SKM-1 (cell line): ENCODE measurements around the gene MATN1.

ENCODE experiments used
- DNase-seq: peaks from one replicate; lab custom pipeline; 2025; ENCODE audit not compliant: unreplicated experiment; lab: John Stamatoyannopoulos, UW

MATN1 gene

DNA sequence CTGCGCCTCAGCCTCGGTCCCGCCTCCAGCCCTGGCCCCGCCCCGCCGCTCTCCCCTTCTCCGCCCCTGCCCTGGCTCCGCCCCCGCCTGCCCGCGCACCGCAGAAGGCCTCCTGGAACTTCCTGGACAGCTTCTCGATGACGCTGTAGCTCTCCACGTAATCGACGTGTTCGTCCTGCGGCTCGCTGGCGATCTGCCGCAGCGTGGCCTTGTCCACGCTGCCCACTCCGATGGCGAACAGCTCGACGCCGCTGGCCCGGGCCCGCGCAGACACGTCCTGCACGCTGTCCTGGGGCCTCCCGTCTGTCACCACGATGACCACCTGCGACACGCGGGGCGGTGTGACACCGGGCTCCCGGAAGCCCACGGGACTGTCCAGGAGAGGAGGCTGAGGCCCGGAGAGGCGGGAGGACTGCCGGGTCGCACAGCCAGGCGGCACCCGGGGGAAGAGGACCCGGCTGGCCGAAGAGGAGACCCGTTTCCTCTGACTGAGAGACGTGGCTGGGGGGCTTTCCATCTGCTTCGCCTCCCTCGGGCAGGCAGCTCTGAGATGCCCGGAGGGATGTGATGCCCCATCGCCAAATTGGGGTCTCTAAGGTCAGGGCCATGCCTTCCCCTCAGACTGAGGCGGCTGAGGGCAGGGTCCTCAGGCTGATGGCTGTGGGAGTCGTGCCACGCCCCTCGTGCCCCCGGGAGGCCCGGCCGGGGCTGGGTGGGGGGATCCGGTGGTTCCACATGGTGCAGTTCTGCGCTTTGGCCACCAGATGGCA, 4.6 kb downstream of the MATN1 start:
- peak; percentile 96 for DNase-seq

DNA sequence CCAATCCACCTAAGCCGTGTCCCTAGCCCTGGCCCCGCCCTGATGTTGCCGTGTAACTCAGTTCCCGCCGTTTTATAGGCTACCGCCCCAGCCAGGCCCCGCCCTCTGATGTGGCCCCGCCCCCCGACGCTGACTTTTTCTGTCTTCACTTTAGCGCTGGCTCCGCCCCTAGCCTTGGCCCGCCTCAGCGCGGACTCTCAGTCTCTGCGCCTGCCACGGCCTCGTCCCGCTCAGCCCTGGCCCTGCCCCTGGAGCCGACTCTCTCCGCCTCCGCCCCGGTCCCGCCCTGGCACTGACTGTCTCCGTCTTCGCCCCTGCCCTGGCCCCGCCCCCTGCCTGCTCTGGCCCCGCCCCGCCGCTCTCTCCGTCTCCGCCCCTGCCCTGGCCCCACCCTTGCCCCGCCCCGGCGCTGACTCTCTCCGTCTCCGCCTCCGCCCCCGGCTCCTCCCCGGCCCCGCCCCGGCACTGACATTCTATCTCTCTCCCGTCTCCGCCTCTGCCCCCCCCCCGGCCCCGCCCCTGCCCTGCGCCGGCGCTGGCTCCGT, 5.2 kb downstream of the MATN1 start:
- DNase-seq: peak; percentile 96

DNA sequence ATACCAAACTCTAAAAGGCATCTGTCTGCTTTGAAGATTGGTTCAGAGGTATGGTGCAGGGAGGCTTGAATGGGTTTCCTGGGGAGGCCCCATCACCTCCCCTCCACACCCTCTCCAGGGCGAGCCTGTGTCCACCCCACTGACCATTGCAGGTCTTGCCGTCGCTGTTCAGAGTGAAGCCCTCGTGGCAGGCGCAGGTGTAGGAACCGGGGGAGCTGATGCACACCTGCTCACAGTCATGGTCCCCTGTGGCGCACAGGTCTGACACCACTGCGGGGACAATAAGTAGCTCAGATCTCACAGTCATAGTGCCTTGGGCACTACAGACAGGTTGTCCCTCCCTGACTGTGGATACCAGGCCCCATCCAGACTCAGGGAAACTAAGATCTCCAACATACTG, 6.7 kb downstream of the MATN1 start:
- DNase-seq: no peak

DNA sequence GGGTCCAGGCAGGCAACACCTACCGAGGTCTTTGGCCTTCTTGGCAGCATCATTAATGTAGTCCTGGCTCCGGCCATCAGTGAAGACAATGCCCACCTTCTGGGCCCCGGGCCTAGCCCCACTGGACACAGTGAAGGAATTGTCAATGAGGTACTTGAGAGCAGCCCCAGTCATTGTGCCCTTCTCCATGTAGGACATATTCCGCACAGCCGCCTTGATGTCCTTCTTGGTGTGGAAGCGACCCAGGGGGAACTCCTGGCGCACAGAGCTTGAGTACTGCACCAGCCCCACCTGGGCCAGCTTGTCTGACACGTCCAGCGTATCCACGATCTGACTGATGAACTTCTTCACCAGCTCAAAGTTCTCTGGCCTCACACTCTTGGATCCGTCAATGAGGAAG, 7.5 kb downstream of the MATN1 start:
- DNase-seq: no peak

DNA sequence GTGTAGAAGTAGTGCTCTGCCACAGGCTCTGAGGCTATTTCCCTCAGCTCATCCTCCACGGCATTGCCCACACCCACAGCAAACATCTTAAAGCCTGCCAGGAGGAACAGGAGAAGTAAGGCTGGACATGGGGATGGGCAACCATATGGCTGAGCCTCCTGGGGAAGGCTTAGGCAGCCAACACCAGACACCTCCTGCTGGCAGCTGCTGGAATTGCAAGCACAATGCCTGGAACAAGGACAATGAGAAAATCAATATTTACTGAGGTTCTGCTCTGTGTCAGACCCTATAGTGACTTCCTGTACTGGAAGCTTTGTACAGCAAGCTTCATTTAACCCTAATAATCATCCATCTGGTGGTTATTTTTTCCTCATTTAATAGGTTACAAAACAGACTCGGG, 8.2 kb downstream of the MATN1 start:
- no peak for DNase-seq

DNA sequence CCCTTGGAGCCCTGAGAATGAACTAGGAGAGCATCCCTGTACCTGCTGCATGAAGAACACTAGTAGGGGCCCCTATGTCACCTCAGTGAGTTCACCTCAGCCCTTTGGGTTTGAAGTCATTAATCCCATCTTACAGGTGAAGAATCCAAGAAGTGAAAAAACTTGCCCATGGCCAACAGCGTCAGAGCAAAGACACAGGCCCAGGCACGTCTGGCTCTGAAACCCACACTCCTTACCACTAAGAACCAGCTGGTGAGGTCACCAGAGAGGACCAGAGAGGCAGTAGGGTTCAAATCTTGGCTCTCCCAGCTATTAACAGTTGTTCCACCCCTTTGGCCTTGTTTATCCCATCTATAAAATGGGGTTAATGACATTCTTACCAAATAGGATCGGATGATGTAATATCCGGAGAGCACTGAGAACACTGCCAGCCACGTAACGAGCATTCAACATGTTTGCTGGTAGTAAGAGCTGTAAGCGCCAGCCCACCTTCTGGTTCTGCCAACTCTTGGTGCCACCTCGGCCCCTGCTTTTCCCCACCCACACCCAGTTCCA, 8.8 kb downstream of the MATN1 start:
- no peak for DNase-seq

DNA sequence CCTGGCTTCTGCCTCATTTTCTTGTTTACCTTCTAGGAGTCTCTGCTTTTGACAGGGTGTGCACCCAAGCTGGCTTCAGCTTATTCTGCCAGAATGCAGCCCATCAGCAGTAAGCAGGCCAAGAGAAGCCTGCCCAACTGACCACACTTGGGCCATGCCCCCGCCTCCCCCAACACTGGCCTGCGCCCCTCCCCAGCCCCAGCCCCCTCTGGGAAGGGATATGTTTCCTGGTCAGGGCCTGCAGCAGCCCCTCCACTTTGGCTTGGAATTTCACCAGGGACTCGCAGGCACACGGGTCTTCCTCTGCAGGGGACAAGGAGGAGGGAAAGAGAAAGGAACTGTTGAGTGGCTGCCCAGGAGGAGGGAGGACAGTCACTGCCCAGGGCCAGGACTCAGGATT, 9.4 kb downstream of the MATN1 start:
- DNase-seq: no peak

DNA sequence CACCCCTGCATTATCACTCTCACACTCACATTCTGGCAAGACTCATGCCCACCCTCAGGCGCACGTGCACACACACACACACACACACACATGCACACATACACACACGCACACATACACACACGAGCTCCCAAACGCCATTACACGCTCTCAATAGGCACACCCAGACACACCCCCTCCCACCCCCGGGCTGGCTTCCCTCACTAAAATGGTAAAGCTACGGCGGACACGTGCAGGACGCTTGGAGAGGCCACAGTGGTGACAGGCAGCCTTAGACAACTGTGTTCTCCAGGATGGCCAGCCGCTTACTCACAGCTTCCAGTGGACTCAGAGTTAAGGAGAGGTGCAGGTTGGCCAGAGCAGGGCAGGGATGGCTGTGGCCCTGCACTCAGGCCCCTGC, 10.1 kb downstream of the MATN1 start:
- no peak for DNase-seq

DNA sequence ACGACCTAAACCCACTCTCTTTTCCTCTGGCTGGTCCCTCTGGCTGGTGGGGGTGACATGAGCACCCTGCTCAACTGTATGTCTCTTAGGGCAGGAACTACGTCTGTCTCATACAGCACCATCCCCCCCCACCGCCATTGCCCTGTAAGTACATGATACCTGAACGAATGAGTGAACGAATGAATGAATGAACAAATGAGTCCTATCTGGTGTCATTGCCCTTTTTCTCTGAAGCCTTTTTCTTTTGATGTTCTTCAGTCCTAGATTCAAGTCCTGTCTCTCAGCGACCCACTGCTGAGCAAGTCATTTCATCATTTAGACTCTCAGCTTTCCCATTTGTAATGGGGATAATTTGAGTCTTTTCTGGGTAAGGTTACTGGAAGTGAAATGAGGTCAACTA, 10.8 kb downstream of the MATN1 start:
- DNase-seq: no peak

DNA sequence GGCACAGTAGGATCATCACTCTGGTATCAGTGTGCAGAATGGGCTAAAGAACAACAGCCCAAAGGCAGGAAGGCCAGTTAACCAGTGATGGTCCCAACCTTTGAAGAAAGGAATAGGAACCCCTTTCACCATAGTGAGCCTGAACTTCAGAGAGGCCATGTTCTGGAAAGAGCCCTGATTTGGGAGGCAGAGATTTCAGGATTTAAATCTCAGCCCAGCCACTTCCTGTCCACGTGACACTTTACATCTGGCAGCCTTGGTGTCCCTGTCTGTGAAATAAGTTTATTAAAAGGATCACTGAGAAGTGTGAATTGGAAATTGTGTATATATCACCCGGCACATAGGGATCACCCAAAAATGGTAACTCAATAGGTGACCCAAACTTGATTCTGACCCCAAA, 13.0 kb downstream of the MATN1 start:
- no peak for DNase-seq

DNA sequence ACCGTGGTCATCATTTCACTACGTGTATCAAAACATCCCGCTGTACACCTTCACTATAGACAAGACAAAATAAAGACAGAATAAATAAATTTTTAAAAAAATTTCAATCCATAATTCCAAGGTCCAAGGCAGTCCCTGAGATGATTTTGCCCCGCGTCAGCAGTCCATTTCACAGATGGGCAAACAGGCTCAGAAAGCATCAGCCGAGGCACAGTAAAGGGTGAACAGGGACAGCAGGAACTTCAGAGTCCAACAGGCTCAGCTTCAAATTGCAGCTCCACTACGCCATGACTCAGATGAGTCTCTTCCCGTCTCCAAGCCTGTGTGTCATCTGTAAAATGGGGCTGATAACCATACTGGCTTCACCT, 15.0 kb downstream of the MATN1 start:
- no peak for DNase-seq

DNA sequence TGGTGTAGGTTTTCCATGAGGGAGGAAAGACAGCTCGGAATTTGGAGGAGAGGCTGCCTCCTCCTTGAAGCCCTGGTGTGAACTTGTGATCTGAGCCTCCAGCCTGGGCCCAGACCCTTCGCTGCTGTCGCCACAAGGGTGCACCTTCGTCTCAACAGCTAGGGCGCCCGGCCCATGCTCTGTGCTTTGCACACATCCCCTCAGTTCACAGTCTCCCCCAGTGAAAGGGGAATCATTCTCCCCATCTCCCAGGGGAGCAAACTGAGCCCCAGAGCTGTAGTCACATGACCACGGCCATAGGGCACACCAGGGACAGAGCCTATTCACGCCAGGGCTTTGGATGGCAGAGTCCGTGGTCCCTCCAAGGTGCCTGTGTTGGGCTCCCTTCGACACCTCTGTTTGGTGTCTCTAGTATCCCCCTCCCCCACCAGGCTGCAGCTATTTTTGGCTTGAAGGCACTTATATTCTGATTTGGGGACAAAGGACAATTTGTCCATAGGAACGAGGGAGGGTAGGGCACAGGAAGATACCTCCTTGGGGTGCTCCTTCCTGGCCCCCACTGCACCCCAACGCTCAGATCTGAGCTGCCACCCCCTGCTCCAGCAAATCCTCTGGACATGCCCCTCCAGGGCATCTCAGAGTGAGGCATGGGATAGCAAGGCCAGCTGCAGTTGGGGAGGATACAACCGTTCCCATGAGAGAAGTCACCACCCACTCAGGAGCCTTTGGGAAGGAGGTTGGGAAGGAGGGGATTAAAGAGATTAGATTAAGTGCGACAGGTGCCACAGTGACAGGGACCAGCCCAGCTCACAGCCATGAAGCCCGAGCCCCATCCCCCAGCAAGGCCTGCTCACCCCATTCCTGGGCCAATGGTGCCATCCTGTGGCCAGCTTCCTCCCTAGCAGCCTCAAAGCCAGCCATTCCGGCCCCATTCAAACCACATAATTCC, 15.7 kb downstream of the MATN1 start:
- DNase-seq: no peak

DNA sequence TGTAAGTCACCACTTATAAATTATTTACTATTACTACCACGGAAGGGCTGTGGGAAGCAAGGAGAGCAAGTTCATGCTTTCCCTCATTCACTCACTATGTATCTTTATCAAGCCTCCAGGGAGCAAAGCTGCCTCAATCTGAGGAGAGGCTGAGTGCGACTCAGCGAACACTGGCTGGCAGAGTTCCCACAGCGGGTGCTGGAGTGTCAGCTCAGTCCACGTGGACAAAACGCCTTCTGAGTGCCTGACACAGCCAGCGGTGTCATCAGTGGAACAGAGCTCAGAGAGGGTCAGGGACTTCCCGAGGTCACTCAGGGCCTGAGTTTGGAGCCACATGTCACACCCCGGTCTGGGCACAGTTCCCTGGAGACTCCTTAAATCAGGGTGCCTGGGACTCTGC, 16.9 kb downstream of the MATN1 start:
- no peak for DNase-seq

DNA sequence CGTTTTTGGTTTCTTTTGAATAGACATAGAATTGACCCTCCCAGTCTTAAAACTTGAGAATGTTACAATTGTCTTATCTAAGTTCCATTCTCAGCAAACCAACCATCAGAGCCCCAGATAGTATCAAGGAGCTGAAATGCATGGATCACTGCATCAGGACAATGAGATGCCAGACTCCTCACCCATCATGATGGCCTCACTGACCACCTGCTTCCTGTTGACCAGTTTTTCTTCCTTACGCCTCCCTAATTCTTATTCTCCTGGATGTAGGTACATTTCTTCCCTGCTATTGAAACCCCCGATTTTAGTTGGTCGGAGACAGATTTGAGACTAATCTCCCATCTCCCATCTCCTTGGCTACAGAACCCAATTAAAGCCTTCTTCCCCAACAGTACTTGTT, 17.7 kb downstream of the MATN1 start:
- DNase-seq: no peak

DNA sequence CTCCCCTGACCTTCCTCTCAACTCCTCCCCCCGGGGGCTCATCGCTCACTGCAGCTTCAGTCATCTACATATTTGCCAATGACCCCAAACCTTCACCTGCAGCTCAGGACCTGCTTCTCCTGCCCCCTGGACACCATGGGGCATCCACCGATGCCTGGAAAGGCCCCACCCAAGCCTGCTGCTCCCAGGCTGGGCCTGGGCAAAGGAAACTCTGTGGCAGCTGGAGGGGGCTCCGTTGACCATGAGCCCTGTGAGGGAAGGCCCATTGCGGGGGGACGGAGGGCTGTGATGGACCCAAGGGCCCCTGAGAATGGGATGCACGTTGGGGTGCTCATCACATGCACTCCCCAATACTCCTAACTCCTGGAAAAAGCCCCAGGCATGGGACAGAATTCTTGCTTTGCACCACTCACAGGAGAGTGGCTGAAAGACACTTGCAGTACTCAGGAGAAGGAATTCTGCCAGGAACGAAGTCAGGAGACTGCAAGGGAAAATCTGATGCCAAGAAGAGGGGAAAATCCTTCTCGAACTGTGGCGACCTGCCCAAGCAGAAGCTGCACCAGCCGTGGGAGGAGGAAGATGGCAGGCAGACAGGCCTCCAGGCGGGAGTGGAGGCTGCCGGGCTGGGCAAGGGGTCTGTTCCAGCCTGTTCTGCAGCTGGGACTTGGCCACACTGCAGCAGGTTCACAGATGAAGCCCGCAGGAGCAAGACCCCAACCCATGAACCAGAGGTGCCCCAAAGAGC, 18.4 kb downstream of the MATN1 start:
- no peak for DNase-seq

DNA sequence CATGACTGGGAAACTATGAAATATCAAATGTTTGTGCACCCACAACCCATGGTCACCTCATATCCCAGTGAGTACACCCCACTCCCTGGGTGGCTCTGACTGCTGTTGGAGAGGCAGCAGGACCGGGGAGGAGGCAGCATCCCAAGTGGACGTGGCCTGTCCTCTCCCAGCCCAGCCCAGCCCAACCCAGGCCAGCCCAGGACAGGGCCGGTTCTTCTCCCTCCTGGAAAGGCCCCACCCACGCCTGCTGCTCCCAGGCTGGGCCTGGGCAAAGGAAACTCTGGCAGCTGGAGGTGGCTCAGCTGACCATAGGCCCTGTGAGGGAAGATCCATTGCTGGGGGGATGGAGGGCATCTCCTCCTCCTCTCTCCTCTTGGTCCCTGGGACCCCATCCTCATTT, 19.1 kb downstream of the MATN1 start:
- no peak for DNase-seq

DNA sequence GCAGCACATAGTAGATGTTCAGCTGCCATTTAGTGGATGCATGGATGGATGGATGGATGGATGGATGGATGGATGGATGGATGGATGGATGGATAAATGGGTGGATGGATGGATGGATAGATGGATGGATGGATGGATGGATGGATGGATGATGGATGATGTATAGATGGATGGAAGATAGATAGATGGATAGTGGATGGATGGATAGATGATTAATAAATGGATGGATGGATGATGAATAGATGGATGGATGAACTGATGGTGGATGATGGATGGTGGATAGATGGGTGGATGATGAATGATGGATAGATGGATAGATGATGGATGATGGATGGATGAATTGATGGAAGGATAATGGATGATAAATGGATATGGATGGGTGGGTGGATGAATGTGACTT, 20.6 kb downstream of the MATN1 start:
- no peak for DNase-seq

DNA sequence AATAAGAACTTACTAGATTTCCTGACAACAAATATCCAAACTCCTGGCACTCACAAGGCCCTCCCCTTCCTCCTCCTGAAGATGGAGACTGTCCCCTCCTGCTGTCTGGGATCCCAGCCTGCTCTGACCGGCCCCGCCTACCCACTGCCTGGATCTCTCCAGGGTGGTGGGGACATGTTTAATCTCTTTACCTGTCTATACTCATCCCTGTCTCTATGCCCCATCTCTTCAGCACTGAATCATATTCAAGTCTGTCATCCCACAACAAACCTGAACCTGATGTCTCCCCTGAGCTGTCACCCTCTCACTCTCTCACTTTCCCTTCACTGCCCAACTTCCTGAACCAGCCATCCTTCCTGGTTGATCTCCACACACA, 22.1 kb downstream of the MATN1 start:
- no peak for DNase-seq

DNA sequence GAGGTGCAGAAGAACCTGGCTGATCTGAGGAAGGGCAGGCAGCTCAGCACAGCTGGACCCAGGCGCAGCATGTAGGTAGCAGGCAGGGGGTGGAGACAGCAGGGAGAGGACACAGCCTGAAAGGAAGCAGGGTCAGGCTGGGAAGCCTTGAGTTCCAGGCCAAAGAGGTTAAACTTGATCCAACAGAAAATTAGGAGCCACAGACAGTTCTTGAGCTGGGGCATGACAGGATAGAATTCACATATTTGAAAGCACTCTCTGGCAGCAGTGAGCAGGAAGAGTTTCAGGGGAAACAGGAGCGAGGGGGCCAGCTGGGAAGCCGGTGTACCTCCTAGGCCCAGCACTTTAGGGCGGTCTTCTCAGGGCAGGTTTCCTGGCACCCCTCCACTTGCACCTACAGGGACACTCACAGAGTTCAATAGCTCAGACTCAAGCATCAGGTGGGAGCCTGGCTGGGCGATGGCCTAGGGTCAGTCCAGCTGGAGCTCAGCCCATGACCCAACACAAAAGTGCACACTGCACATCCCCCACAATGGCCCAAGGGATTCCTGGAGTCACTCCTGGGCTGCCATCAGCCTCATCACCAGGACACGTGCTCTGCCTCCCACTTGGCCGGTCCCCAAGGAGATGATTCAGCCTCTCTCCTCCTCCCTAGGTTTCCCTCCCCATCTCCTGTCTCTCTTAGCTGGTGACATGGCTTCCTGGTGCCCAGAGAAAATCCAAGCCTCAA, 22.7 kb downstream of the MATN1 start:
- DNase-seq: no peak

DNA sequence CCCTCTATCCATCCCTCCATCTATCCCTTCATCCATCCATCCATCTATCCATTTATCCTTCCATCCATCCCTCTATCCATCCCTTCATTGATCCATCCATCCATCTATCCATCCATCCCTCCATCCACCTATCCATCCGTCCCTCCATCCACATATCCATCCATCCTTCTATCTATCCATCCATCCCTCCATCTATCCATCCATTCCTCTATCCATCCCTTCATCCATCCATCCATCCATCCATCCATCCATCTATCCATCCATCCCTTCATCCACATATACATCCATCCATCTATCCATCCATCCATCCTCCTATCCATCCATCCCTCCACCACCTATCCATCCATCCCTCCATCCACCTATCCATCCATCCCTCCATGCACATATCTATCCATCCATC, 23.6 kb downstream of the MATN1 start:
- no peak for DNase-seq
